SU-DHL-6 (cell line): ENCODE results near the gene RIOX2.

ENCODE experiments used
- H2AFZ ChIP-seq: fragments of 200-600 bp; sonication (generic); 2 replicates; pipeline ENCODE4 v1.6.1; 2014; ENCODE audit warnings: low read depth, mild to moderate bottlenecking, moderate library complexity, mixed read lengths, antibody characterized with exemption, low read length; ENCODE audit not compliant: severe bottlenecking
- H3F3A ChIP-seq: fragments of 200-600 bp; shearing (Covaris generic); 2 replicates; pipeline ENCODE4 v1.6.0; 2016; ENCODE audit warnings: antibody characterized with exemption, mild to moderate bottlenecking; ENCODE audit not compliant: insufficient read depth
- H3K27ac ChIP-seq: fragments of 200-600 bp; sonication (generic); 2 replicates; pipeline ENCODE4 v1.5.1; 2016; ENCODE audit warnings: low read depth, mild to moderate bottlenecking, low read length, moderate library complexity, mixed read lengths
- H3K27me3 ChIP-seq: fragments of 200-600 bp; sonication (generic), shearing (Covaris generic); 2 replicates; pipeline ENCODE4 v1.6.0; 2014; ENCODE audit warnings: mild to moderate bottlenecking, low read length
- H3K36me3 ChIP-seq: fragments of 200-600 bp; sonication (generic); 2 replicates; pipeline ENCODE4 v1.6.1; 2014; ENCODE audit warnings: mild to moderate bottlenecking, low read length, mixed read lengths
- H3K4me2 ChIP-seq: fragments of 300-600, 200-600 bp; shearing (Covaris generic), sonication (generic); 2 replicates; pipeline ENCODE4 v1.6.0; 2014; ENCODE audit warnings: low read length, low read depth, mild to moderate bottlenecking; ENCODE audit not compliant: poor library complexity, severe bottlenecking
- H3K4me3 ChIP-seq: fragments of 200-600 bp; sonication (generic); 2 replicates; pipeline ENCODE4 v1.5.1; 2014; ENCODE audit warnings: antibody characterized with exemption, low read length, mild to moderate bottlenecking, mixed read lengths; ENCODE audit not compliant: insufficient read depth, poor library complexity, severe bottlenecking
- H3K79me2 ChIP-seq: fragments of 200-600 bp; sonication (generic); 2 replicates; pipeline ENCODE4 v1.6.1; 2014; ENCODE audit warnings: mild to moderate bottlenecking, low read length, moderate library complexity; ENCODE audit not compliant: insufficient read depth
- H3K9ac ChIP-seq: fragments of 200-600 bp; sonication (generic); 2 replicates; pipeline ENCODE4 v1.7.0; 2014; ENCODE audit warnings: mild to moderate bottlenecking, low read length
- H3K9me2 ChIP-seq: fragments of 200-600 bp; sonication (generic); replicated peaks from 2 replicates; pipeline ENCODE4 v1.6.1; 2014; ENCODE audit warnings: low read length; ENCODE audit not compliant: insufficient read depth
- H3K9me3 ChIP-seq: fragments of 200-600 bp; sonication (generic); 2 replicates; pipeline ENCODE4 v1.6.1; 2014; ENCODE audit warnings: low read length, mixed read lengths; ENCODE audit not compliant: insufficient read depth
- H4K20me1 ChIP-seq: fragments of 200-600 bp; sonication (generic); 2 replicates; pipeline ENCODE4 v1.6.1; 2014; ENCODE audit warnings: low read depth, mild to moderate bottlenecking, antibody characterized with exemption, low read length, moderate library complexity, mixed read lengths
- CTCF ChIP-seq: fragments of 200-600 bp; sonication (generic); IDR thresholded peaks from one replicate; pipeline ENCODE4 v1.5.1; 2017; ENCODE audit warnings: antibody characterized with exemption, mild to moderate bottlenecking, low read length, moderate library complexity; ENCODE audit not compliant: insufficient read depth, poor library complexity, severe bottlenecking
- EZH2phosphoT487 ChIP-seq: fragments of 200-600 bp; sonication (generic), shearing (Covaris generic); conservative IDR thresholded peaks from 2 replicates; pipeline ENCODE4 v1.6.1; 2018; ENCODE audit warnings: mild to moderate bottlenecking, antibody characterized with exemption, low read length, moderate library complexity, mixed read lengths

RIOX2 gene

GRCh38 chr3:97940034-97940433, 32.2 kb downstream of the RIOX2 start:
- Histone ChIP-seq H3K79me2 (no peaks in the 10 kb centered on the region), H2AFZ (no peak overlapping the region), H3K4me3 (no peak overlapping the region), H3K36me3 (peaks cover 19% of the 10 kb centered on the region), H3K27ac (no peak overlapping the region), H3K27me3 (no peaks in the 10 kb centered on the region), H3K9me3 (no peaks in the 10 kb centered on the region), H3K4me2 (no peak overlapping the region), H3K9ac (no peak overlapping the region), H4K20me1 (no peaks in the 10 kb centered on the region), H3K9me2 (no peaks in the 10 kb centered on the region), H3F3A (no peaks in the 10 kb centered on the region)
- TF ChIP-seq CTCF (no peak), EZH2phosphoT487 (no peak)

- H2AFZ ChIP-seq, result no peak overlapping the region
- no peak for TF ChIP-seq EZH2phosphoT487
- no peak for TF ChIP-seq CTCF
- H4K20me1 ChIP-seq, result no peaks in the 10 kb centered on the region
- no peaks in the 10 kb centered on the region for H3K9me2 ChIP-seq
- no peaks in the 10 kb centered on the region for H3F3A ChIP-seq
- peaks cover 13% of the 10 kb centered on the region; the same call in 1 of the 2 replicates for H3K36me3 ChIP-seq
- no peaks in the 10 kb centered on the region for H3K79me2 ChIP-seq
- no peak overlapping the region for H3K4me2 ChIP-seq
- H3K9me3 ChIP-seq, result no peaks in the 10 kb centered on the region
- no peak overlapping the region for H3K4me3 ChIP-seq
- H3K9ac ChIP-seq, result no peak overlapping the region
- no peaks in the 10 kb centered on the region for H3K27me3 ChIP-seq
- H3K27ac ChIP-seq, result no peak overlapping the region
These were observed 32.8 kb downstream of the RIOX2 start for GRCh38 chr3:97939401-97939800.

GRCh38 chr3:97938444-97938843, 33.8 kb downstream of the RIOX2 start:
- no peak overlapping the region for H2AFZ ChIP-seq
- H3K27ac ChIP-seq, result no peak overlapping the region
- no peaks in the 10 kb centered on the region for H3K79me2 ChIP-seq
- TF ChIP-seq EZH2phosphoT487 (no peak), CTCF (no peak)
- no peak overlapping the region for H3K9ac ChIP-seq
- H3F3A ChIP-seq, result no peaks in the 10 kb centered on the region
- 0 out of 2 replicates have a peak, but pooled peaks cover 4% of the 10 kb centered on the region for H3K36me3 ChIP-seq
- H3K9me3 ChIP-seq, result no peaks in the 10 kb centered on the region
- H3K4me3 ChIP-seq, result no peak overlapping the region
- H3K4me2 ChIP-seq, result no peak overlapping the region
- no peaks in the 10 kb centered on the region for H3K27me3 ChIP-seq
- H3K9me2 ChIP-seq, result no peaks in the 10 kb centered on the region
- no peaks in the 10 kb centered on the region for H4K20me1 ChIP-seq
